Endometrial microvascular endothelial cells (primary cell): ENCODE measurements around the gene FKBP5. TPM values are rescaled to one million over a fixed set of nuclear protein-coding genes. Genes with fewer than 3 reads are reported as not detected.
"Not testable (repeated sequence)": the region's sequence is repeated elsewhere in the genome, so short reads cannot be mapped to it uniquely, and the experiment has no call there.

ENCODE experiments used
- in situ Hi-C: cut with HindIII; loops from 2 replicates; pipeline ENCODE4 v1.10.0; 2017; ENCODE audit warnings: low sequenced_read_pairs, low pct_unique_long_range_greater_than_20kb; ENCODE audit errors: inconsistent ontology term
- total RNA-seq: library from RNA; depleted of rRNA; stranded (reverse); fragments of >200 nt; gene quantifications from one replicate; pipeline ENCODE4 v1.2.3, GENCODE V29; 2015; ENCODE audit errors: inconsistent ontology term

The FKBP5 gene
- total RNA-seq, result 67.3 TPM

DNA sequence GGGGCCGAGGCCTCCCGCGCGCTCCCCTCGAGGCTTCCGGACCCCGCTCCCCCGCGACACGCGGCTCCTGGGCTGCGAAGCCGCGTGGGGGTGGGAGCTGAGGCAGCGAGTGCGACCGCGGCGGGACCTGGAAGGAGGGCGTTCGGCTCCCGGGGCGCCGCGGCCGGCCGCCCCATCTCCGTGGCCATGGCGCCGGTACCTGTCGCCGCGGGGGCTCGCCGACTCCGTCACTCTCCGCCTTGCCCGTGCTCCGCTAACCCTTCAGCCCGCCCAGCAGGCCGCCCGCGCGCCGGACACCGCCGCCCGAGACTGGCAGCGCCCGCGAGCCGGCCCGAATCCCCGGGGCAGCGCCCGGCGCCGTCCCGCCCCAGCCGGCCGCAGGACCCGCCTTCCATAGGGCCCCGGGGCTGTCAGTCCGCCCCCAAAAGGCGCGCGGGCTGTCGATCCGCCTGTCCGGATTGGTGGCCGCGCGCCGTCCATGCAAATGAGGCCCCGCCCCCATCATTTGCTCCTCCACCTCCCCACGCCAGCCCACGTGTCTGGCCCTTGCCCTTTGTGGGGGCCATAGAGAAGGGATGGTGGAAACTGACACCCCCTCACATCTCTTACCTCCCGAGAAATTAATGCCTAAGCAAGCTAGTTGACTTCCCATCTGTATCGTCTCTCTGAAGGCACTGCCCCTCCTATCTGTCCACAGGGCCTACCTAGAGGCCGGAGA is at the start of gene FKBP5:
Gene FKBP5 (minus strand): TSS at position 311 of the 718 bp plus-strand sequence. CDS start 46,091 bp downstream, outside the sequence.
- in situ Hi-C loops, result no loop called here

DNA sequence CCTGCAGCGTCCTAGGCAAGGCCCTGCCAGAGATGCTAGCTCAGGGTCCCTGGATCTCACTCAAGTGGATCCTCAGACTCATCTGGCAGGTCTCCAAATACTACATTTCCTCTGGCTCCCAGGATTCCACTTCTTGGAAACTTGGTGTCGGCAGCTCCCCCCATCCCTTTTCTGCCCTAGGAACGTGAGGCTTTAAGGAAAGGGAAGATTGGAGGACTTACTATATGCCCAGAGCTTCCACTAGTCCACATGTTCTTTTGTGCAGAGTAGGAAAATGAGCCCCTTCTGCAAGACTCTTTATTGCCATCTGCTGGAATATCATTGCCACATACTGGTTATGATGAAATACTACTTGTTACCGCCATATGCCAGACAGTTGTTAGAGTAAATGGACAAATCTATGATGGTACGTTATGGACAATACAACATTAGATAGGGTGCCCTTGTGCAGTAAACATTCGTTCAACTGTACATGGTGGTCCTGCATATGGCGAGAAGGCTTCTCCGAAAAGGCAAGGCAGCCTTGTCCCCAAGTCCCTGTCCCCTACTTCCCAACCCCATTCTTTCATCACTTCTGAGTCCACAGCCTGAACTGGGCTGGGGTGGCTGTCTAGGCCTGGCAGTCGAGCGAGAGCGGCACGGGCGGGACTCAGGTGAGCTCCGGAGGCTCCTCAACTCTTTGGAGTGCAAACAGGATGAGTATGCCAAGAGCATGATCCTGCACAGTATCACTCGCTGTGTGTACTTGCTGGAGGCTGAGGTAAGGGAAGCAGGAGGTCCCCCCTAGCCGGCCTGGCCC is 48.9 kb upstream of the FKBP5 start:
- in situ Hi-C loops, result no loop called here

DNA sequence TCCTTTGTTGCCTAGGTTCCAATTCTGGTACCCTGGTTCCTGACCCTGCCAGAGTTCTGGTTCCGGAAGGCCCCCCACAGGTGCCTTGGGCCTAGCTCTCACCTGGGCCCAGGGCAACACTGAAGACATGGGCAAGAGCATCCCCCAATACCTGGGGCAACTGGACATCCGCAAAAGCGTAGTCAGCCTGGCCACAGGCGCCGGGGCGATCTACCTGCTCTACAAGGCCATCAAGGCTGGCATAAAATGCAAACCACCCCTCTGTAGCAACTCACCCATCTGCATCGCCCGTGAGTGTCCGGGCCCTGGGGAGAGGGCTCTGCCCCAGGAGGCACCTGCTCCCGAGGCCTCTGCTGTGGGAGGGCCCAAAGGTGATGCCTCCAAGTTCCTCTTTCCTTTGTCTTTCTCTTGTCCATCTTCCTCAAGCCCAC is 48.3 kb upstream of the FKBP5 start, which contains the start of gene ARMC12:
Gene ARMC12 (plus strand): TSS at position 51 of the 431 bp plus-strand sequence. CDS start 77 bp downstream, at position 128.
- in situ Hi-C loops, result no loop called here

DNA sequence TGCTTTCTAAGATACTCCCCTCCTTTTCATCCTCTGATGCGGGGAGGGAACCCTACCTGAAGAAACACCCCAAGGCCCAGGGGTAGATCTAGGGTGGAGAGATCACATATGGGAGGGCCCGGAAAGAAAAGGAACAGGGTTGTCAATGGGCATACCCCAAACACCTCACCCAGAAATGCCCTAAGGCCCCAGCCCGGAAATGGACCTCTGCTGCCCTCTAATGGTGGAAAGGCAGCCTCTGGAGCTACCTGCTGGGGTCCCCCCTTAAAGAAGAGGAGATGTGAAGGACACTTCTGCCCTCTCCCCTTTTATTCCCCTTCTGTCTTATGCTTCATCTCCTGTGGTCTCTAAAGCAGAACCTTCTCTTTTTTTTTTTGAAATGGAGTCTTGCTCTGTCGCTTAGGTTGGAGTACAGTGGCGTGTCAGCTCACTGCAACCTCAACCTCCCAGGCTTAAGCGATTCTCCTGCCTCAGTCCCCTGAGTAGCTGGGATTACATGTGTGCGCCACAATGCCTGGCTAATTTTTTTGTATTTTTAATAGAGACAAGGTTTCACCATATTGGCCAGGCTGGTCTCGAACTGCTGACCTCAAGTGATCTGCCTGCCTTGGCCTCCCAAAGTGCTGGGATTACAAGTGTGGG is 47.7 kb upstream of the FKBP5 start:
- in situ Hi-C loops, result no loop called here

DNA sequence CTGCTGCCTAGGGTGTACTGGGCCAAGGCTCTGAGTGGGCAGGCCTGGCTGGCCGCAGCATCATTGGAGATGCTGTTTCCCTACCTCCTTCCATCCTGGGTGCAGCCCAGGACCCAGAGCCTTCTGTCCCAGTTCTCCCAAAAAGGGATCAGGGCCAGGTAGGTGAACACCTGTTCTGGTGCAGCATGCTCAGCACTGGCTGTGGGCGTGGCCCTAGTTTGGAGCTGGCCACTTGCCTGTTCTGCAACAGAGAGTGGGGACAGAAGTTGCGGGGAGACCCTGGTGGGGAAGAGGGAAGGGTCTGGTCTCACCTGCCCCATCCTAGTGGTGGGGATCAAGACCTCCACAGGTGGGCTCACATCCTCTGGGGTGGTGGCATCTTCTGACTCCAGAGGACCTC is 46.7 kb upstream of the FKBP5 start:
- in situ Hi-C loops, result no loop called here

DNA sequence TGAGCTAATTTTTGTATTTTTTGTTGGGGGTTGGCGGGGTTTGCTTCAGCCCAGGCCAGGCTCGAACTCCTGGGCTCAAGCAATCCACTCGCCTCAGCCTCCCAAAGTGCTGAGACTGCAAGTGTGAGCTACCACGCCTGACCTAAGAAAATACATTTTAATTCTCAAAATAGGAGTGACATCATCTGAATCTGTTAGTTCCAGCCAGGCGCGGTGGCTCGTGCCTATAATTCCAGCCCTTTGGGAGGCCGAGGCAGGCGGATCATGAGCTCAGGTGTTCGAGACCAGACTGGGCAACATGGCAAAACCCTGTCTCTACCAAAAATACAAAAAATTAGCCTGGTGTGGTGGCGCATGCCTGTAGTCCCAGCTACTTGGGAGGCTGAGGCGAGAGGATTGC is 45.6 kb upstream of the FKBP5 start:
- in situ Hi-C loops, result not testable (repeated sequence)

DNA sequence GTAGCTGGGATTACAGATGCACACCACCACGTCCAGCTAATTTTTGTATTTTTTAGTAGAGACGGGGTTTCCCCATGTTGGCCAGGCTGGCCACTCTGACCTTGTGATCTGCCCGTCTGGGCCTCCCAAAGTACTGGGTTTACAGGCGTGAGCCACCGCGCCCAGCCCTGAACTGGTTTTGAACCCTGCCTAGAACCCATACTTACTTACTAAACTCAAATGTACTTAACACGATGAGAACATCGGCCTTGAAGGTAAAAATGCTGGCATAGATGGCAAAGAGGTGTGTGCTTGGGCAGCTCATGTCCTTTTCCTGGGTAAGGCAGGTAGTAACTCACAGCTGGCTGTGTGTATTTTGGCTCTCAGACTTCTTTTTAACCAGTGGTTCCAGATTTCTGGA is 44.9 kb upstream of the FKBP5 start:
- in situ Hi-C loops, result no loop called here

DNA sequence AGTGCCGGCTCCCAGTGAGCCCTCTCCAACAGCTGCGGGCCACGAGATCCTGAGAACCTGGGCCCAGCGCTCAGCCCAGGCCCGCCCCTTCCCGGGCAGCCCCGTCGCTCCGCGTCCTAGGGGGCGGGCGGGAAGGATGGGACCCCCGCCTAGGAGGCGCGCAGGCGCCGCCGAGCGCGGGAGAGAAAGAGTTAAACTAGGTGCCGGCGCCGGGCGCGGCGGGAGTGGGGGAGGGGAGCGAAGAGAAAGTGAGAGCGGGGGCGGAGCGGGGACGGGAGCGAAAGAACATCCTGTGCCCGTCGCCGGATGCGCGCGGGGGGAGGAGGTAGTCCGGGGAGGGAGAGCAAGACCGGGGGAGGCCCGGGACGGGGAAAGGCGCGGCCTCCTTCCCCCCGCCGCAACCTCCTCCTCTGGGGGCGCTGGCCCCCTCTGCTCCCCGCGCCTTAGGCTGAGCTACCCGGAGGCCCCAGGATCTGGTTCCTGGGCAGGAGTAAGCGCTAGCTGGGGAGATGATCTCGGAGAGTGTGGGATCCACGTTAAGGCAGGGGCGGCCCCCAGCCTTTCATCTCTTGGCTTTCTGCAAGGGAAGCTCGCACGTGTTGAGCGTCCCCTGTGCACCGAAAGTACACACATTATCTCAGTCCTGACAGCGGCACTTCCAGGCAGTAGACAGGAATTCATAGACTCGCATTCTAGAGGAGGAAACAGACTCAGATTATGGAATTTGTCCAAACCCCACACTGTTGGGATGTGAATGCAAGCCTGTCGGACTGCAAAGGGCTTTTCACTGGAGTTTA is 43.2 kb upstream of the FKBP5 start:
- in situ Hi-C loops, result no loop called here

DNA sequence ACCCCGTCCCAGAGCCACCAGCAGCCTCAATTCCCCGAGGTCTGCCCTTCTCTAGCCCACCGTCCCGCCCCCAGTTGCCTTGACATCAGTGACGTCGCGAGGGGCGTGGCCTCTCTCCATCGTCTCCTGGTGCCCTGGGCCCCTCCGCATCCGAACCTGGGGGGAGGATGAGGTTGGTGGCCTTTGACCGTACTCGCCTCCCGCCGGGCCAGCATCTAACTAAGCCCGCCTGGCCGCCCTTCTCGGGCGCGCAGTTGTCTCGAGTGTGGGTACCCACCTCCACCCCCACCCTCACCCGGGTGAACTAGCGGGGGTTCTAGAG is 42.7 kb upstream of the FKBP5 start:
- in situ Hi-C loops, result no loop called here

DNA sequence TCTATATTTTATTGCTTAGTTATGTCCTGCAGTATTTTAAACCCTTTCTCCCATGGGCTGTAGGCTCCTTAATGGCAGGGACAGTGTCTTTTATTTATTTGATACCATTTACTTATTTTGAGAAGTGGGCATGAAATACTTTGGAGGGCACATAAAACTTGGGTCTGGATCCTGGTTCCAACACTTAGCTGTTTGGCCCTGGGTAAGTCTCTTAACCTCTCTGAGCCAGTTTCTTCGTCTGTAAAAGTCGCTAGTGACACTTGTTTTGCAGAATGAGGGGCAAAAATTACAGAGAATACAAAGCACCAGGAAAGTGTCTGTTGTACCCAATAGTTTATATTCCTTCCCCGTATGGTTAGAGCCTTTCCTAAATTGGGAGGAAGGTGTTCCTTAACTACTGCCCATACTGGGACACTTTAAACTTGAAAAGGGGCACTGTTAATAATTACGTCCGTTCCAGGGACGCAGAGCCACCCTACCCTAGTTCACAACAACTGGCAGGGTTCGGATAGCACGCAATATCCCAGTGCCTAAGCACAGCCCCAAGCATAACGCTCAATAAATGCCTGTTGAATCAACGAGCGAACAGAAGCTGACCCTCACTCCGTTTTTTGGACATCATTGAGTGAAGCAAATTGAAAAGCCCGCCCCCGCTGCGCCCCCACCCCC is 42.2 kb upstream of the FKBP5 start:
- in situ Hi-C loops, result no loop called here

DNA sequence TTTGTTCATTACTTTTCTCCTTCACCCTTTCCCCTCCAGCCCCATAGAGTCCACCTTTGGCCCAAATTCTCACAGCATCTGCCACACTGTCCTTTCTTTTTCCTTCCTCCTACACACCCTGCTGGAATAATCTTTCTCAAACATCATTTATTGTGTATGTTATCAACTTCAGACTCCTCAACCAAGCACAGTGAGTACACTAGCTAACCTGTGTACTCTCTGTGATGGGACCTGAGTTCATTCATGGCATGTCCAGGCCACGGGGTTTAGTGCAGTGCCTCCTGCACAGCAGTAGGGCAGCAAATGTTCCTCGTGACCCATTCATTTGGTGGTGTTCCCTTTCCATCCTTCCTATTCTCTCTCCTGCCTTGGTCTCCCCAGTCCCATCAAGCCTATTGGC is 41.0 kb upstream of the FKBP5 start:
- in situ Hi-C loops, result no loop called here

DNA sequence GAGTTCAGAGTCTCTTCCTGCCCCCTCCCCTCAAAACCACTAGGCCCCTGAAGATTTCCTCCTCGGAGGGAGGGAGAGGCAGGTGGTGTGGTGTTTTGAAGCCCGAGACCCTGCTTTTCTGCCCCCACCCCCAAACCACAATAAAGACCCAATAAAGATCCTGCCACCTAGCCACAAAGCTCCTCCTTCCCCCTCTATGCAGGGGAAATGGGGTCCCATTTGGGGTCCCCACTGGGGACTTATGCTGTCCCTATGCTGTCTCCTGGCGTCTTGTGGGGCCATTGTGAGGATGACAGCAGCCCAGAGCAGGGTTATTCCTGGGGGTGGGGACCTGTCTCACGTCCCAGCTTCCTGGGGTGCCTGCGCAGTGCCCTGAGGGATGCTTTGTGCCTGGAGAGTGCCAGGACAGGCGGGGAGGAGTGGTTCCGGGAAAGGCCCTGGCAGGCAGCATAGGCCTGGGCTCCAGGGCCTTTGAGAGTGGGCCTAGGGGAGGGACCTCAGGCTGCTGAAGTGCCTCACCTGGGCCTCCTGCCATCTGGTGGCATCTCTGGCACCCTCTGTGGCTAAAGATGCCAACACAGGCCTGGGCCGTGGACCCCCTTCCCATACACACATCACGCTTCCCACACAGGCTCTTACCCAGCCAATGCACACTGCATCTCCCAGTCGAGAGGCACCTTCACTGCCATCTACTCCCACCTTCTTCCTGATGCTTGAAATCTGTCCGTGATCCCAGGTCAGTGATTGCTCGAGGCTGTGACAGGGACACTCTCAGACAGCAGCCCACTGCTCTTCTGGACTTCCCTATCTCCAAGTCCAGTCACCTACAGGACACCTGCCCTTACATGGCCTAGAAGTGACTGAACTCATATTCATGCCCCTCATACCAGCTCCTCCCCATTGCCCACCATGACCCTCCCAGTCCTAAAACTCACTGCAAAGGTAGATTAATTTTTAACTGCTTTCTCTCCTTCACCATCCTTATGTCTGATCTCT is 40.3 kb upstream of the FKBP5 start:
- in situ Hi-C loops, result no loop called here

DNA sequence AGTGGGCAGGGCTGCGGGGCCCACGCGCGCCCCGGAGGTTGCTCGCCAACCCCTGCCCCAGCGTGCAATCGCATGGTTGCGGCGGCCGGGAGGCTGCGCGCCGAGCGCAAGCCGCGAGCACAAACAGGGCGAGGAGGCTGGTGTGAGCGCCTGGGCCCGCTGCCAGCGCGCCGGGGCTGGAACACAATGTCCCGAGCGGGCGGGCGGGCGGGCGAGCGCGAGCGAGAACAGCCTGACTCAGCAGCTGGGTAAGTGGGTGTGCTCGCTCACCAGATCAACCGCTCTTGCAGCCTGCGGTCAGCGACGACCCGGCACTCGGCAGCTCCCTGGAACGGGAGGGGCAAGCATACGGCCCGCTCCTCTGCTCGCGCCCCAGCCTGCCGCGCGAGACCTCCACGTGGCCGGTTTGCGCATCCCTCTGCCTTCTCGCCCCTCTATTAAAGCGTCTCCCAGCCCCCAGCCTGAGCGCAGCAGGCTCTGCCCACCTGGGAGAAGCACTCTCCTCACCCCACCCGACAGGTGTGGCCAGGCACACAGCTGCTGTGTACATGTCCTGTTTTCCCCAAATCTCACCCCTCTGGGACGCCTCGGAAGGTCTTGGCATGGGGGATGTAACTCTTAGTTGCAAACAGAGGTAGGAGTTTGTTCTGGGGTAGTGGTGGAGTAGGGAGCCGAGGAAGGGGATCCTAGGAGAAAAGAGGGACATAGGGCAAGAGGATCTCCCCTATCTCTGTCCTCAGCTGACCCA is 39.4 kb upstream of the FKBP5 start:
- in situ Hi-C loops, result no loop called here

DNA sequence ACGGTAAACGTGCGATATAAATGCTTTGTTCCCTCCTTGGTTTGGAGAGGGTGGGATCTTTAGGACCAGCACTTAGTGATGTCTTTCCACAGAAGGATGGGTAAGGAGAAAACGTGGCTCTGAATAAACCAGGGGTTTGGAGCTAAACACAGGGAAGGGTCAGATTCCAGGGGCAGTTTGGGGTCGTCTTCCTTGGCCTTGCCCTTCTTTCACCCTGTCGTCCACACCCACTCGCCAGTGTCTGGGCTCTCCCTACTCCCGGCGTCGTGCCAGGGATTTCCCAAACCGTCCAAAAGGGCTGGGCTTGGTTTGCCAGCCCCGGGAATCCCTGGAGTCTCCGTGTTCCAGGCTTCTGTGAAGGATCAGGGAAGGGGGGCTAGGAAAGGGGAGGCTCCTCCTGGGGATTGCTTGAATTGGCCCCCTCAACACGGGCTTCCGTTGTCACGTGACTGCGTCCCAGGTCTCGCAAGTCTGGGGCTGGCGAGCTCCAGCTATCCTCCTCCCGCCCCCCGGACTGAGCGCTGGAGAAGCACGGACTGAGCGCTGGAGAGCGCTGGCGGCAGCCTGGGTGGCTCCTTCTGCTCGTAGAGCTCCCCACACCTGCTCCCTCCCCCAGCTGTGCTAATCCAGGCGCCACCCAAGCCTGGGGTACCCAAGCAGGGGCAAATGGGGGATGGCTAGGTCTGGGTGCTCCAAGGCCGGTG is 38.7 kb upstream of the FKBP5 start:
- in situ Hi-C loops, result no loop called here

DNA sequence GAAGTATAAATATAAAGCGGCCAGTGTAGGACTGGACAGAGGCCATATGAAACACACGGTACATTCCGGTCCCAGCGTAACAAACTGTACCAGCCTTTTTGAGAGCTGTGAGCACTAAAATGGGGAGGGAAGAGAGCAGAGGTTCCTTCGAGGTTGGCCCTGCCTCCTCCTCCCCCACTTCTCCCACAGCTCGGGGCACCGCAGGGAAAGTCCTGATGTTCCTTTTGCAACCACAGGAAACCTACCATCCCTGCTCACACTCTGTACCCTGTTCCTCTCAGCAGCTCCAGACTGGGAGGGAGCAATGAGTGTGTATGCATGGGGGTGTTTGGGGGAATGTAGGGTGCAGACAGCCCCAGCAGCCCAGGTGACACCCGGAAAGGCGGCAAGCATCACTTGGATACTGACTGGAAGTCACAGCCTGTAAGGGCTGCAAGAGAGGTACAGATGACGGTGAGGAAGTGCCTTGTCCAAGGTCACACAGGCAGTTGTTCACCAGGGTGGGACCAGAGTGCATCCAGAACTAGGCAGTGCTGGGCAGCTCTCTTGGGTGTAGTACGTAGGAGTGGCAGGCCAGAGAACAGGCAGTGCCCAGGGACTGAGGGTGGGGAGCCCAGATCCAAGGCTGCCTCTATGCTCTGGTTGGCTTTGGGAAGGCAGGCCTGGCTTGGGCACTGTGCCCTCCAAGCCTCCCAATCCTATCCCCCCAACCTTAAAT is 37.2 kb upstream of the FKBP5 start:
- in situ Hi-C loops, result no loop called here
